K562 (cell line): ENCODE measurements around the gene TMEM131. TPM values are rescaled to one million over a fixed set of nuclear protein-coding genes. Genes with fewer than 3 reads are reported as not detected.

ENCODE experiments used
- ARHGAP35 ChIP-seq: fragments of 450-650 bp; IDR thresholded peaks from 2 replicates; pipeline ENCODE4 v1.6.1; 2018; ENCODE audit not compliant: partially characterized antibody
- CREBBP ChIP-seq: IDR thresholded peaks from one replicate; pipeline ENCODE4 v1.6.1; 2012; ENCODE audit warnings: low read depth, mild to moderate bottlenecking, control low read depth, inconsistent platforms, low read length
- ESRRB ChIP-seq: fragments of 250-450 bp; sonication (Bioruptor Pico); IDR thresholded peaks from 2 replicates; pipeline ENCODE4 v1.5.0; 2020; ENCODE audit warnings: mild to moderate bottlenecking, moderate library complexity, borderline replicate concordance
- FUS ChIP-seq: fragments of 200-400 bp; formaldehyde crosslinking; optimal IDR thresholded peaks from 2 replicates; pipeline ENCODE3; 2017; ENCODE audit warnings: low read depth, low read length
- JUND ChIP-seq, 2 experiments: IDR thresholded peaks; 2 replicates in 1 of 2; 3 replicates in 1 of 2; pipeline ENCODE4 v1.6.1; 2011; ENCODE audit warnings: borderline replicate concordance in 2 of 2, low read depth in 2 of 2, low read length in 2 of 2, improper control_type of control experiment in 1 of 2, missing biosample characterization in 1 of 2, missing genetic modification characterization in 1 of 2, missing genetic modification reagents in 1 of 2
- KDM1A ChIP-seq, 2 experiments: fragments of 450-650 bp; IDR thresholded peaks; 2 replicates each; pipeline ENCODE4 v1.6.1; 2016; ENCODE audit warnings: mild to moderate bottlenecking in 2 of 2
- MEIS2 ChIP-seq: fragments of 450-650 bp; IDR thresholded peaks from 2 replicates; pipeline ENCODE4 v1.6.1; 2014; ENCODE audit warnings: mild to moderate bottlenecking; ENCODE audit not compliant: partially characterized antibody
- PCBP1 ChIP-seq: fragments of 200-400 bp; formaldehyde crosslinking; IDR thresholded peaks from 2 replicates; pipeline ENCODE4 v1.6.1; 2018; ENCODE audit warnings: mild to moderate bottlenecking, low read depth, low read length; ENCODE audit not compliant: poor library complexity, severe bottlenecking
- POLR2AphosphoS5 ChIP-seq: IDR thresholded peaks from 2 replicates; pipeline ENCODE4 v1.6.1; 2011; ENCODE audit warnings: mild to moderate bottlenecking, low read depth, low read length, moderate library complexity; ENCODE audit not compliant: control insufficient read depth, insufficient read depth
- POLR2G ChIP-seq: fragments of 200-400 bp; formaldehyde crosslinking; IDR thresholded peaks from 2 replicates; pipeline ENCODE4 v1.6.1; 2017; ENCODE audit warnings: low read depth, mild to moderate bottlenecking, antibody characterized with exemption, low read length, moderate library complexity
- TFAM ChIP-seq: fragments of 250-450 bp; sonication (Bioruptor Pico); conservative IDR thresholded peaks from 2 replicates; pipeline ENCODE4 v1.5.0; 2021; ENCODE audit warnings: mild to moderate bottlenecking, moderate library complexity
- ZBTB7A ChIP-seq: IDR thresholded peaks from 2 replicates; pipeline ENCODE4 v1.6.1; 2011; ENCODE audit warnings: low read depth, mild to moderate bottlenecking, low read length, moderate library complexity, borderline replicate concordance; ENCODE audit not compliant: control insufficient read depth
- ZNF431 ChIP-seq: sonication (generic); formaldehyde crosslinking; IDR thresholded peaks from 2 replicates; pipeline ENCODE4 v1.8.0; 2022; ENCODE audit warnings: mild to moderate bottlenecking, missing genetic modification reagents
- polyA plus RNA-seq, 8 experiments: library from polyadenylated mRNA; depleted of rRNA in 4 of 8; stranded (reverse) in 5 of 8; unstranded in 3 of 8; fragments of >200 nt; fragmentation: Nextera tagmentation in 2 of 8; fragmentation: Illumina TruSeq in 1 of 8; extraction: Ambion mirVana in 2 of 8; extraction: Trizol in 1 of 8; gene quantifications; 2 replicates each; pipeline versions ENCODE4 v1.2.1 to v1.2.3, GENCODE V29; 2011 to 2014; ENCODE audit warnings: inconsistent platforms in 1 of 8, missing spikeins in 1 of 8
- total RNA-seq, 7 experiments: library from RNA; depleted of rRNA in 6 of 7; stranded (reverse); fragments of >200 nt in 6 of 7; fragmentation: Illumina TruSeq in 2 of 7; extraction: Trizol in 2 of 7; gene quantifications; 2 replicates each; pipeline versions ENCODE4 v1.2.1 to v1.2.3, GENCODE V29; 2011 to 2021; ENCODE audit warnings: low replicate concordance in 1 of 7
- TF ChIP-seq, protein P1 (sequence below): sonication (generic); formaldehyde crosslinking; IDR thresholded peaks from 2 replicates; pipeline ENCODE4 v1.8.0; 2023; ENCODE audit warnings: missing genetic modification reagents, mild to moderate bottlenecking, borderline replicate concordance
- TF ChIP-seq, protein P2 (sequence below): fragments of 450-650 bp; formaldehyde crosslinking; IDR thresholded peaks from 2 replicates; pipeline ENCODE4 v1.4.0; 2020; ENCODE audit warnings: mild to moderate bottlenecking, moderate library complexity
- TF ChIP-seq, protein P3 (sequence below): fragments of 250-450 bp; sonication (Bioruptor Pico); IDR thresholded peaks from 2 replicates; pipeline ENCODE4 v1.6.1; 2021; ENCODE audit warnings: mild to moderate bottlenecking
- TF ChIP-seq, protein P4 (sequence below): sonication (generic); formaldehyde crosslinking; IDR thresholded peaks from 2 replicates; pipeline ENCODE4 v1.8.1; 2023; ENCODE audit warnings: mild to moderate bottlenecking, missing genetic modification reagents

Gene TMEM131
- total and polyA plus RNA-seq, 9 of the 15 experiments (the other 6 are each of a cell fraction or from before 2014, with no cell fraction given): 2.5 to 21.1 (median 12.4) TPM

DNA sequence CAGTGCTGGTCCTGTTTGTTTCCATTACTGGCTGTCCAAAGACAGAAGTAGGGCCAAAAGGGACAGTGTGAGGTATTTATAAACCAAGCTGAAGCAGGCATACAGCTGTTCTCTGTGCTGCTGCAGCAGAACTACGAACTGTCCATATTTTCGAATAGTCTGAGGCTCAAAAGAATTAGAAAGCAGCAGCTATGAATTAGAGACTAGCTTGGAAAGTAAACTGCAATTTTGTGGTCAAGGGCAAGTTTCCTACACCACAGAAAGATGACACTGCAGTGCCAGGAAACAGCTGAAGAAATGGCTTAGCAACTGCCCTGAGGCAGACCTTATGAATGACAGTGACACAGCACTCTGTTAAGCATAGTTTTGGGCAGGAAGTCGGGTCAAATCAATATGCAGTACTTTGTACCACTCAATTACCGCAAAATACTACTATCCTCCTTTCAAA is 125.3 kb downstream of the TMEM131 start (continued):
- TF ChIP-seq, protein P1, sequence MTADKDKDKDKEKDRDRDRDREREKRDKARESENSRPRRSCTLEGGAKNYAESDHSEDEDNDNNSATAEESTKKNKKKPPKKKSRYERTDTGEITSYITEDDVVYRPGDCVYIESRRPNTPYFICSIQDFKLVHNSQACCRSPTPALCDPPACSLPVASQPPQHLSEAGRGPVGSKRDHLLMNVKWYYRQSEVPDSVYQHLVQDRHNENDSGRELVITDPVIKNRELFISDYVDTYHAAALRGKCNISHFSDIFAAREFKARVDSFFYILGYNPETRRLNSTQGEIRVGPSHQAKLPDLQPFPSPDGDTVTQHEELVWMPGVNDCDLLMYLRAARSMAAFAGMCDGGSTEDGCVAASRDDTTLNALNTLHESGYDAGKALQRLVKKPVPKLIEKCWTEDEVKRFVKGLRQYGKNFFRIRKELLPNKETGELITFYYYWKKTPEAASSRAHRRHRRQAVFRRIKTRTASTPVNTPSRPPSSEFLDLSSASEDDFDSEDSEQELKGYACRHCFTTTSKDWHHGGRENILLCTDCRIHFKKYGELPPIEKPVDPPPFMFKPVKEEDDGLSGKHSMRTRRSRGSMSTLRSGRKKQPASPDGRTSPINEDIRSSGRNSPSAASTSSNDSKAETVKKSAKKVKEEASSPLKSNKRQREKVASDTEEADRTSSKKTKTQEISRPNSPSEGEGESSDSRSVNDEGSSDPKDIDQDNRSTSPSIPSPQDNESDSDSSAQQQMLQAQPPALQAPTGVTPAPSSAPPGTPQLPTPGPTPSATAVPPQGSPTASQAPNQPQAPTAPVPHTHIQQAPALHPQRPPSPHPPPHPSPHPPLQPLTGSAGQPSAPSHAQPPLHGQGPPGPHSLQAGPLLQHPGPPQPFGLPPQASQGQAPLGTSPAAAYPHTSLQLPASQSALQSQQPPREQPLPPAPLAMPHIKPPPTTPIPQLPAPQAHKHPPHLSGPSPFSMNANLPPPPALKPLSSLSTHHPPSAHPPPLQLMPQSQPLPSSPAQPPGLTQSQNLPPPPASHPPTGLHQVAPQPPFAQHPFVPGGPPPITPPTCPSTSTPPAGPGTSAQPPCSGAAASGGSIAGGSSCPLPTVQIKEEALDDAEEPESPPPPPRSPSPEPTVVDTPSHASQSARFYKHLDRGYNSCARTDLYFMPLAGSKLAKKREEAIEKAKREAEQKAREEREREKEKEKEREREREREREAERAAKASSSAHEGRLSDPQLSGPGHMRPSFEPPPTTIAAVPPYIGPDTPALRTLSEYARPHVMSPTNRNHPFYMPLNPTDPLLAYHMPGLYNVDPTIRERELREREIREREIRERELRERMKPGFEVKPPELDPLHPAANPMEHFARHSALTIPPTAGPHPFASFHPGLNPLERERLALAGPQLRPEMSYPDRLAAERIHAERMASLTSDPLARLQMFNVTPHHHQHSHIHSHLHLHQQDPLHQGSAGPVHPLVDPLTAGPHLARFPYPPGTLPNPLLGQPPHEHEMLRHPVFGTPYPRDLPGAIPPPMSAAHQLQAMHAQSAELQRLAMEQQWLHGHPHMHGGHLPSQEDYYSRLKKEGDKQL: no peak
- TF ChIP-seq PCBP1: no peak
- TF ChIP-seq, protein P2, sequence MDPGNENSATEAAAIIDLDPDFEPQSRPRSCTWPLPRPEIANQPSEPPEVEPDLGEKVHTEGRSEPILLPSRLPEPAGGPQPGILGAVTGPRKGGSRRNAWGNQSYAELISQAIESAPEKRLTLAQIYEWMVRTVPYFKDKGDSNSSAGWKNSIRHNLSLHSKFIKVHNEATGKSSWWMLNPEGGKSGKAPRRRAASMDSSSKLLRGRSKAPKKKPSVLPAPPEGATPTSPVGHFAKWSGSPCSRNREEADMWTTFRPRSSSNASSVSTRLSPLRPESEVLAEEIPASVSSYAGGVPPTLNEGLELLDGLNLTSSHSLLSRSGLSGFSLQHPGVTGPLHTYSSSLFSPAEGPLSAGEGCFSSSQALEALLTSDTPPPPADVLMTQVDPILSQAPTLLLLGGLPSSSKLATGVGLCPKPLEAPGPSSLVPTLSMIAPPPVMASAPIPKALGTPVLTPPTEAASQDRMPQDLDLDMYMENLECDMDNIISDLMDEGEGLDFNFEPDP: no peak
- TF ChIP-seq ZBTB7A: no peak
- TF ChIP-seq JUND (IDR thresholded peaks at IDR 0.05; ENCODE audit: borderline replicate concordance, low read depth, low read length): 0 out of 2 replicates have a peak, but pooled peaks have one; percentile 10
- TF ChIP-seq JUND (tag; IDR thresholded peaks at IDR 0.05; ENCODE audit: borderline replicate concordance, low read depth, low read length): no peak
- TF ChIP-seq ESRRB: no peak
- TF ChIP-seq KDM1A (IDR thresholded peaks at IDR 0.05): 0 out of 4 replicates have a peak, but pooled peaks of 1 of the 2 experiments have one; percentile 33
- no peak for TF ChIP-seq POLR2G
- TF ChIP-seq ZNF431 (CRISPR knock-in tag): no peak
- TF ChIP-seq FUS: no peak
- no peak for TF ChIP-seq TFAM (CRISPR knock-in tag)
- TF ChIP-seq, protein P3, sequence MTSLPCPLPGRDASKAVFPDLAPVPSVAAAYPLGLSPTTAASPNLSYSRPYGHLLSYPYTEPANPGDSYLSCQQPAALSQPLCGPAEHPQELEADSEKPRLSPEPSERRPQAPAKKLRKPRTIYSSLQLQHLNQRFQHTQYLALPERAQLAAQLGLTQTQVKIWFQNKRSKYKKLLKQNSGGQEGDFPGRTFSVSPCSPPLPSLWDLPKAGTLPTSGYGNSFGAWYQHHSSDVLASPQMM (CRISPR knock-in tag): no peak
- TF ChIP-seq POLR2AphosphoS5: no peak
- TF ChIP-seq CREBBP: no peak
- TF ChIP-seq, protein P4, sequence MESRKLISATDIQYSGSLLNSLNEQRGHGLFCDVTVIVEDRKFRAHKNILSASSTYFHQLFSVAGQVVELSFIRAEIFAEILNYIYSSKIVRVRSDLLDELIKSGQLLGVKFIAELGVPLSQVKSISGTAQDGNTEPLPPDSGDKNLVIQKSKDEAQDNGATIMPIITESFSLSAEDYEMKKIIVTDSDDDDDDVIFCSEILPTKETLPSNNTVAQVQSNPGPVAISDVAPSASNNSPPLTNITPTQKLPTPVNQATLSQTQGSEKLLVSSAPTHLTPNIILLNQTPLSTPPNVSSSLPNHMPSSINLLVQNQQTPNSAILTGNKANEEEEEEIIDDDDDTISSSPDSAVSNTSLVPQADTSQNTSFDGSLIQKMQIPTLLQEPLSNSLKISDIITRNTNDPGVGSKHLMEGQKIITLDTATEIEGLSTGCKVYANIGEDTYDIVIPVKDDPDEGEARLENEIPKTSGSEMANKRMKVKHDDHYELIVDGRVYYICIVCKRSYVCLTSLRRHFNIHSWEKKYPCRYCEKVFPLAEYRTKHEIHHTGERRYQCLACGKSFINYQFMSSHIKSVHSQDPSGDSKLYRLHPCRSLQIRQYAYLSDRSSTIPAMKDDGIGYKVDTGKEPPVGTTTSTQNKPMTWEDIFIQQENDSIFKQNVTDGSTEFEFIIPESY (CRISPR knock-in tag): no peak
- TF ChIP-seq MEIS2: peak; percentile 24
- no peak for TF ChIP-seq ARHGAP35
